GM18858 (cell line): Measurements from ENCODE around the gene SLC44A1.

Experiments used
- ATAC-seq: cut with Tn5 transposase; IDR thresholded peaks from one replicate; pipeline ENCODE4 v1.9.1; 2021; ENCODE audit not compliant: unreplicated experiment

Gene SLC44A1

GRCh38 chr9:105297442-105298075 is 53.1 kb downstream of the SLC44A1 start:
- no peak for ATAC-seq

DNA sequence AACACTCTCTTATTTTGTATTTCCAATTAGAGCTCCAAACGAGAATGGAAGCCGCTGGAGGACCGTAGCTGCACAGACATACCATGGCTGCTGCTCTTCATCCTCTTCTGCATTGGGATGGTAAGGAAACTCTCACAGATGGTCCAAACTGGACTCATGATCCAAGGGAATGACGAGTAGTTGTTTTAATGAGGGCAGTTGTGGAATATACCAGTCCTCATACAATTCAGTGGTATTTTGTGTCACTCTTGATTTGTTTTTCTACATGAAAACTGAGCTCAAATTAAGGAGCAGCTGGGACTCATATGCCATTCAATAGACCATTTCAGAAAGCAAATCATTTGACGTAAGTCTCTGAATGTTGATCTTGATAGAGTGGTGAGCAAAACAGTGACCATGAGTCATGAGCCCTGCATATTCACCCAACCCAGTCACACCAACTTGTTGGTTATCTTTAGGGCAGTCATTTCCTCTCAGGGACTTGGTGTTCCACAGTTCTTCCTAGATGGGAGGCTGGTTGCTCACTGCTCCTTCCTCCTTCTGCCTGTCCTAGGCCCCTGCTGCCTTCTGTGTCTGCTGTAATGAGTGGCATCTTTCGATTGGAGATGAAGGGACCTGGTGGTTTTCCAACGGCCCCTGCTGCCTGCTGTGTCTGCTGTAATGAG is 54.9 kb downstream of the SLC44A1 start:
- ATAC-seq, result no peak

DNA sequence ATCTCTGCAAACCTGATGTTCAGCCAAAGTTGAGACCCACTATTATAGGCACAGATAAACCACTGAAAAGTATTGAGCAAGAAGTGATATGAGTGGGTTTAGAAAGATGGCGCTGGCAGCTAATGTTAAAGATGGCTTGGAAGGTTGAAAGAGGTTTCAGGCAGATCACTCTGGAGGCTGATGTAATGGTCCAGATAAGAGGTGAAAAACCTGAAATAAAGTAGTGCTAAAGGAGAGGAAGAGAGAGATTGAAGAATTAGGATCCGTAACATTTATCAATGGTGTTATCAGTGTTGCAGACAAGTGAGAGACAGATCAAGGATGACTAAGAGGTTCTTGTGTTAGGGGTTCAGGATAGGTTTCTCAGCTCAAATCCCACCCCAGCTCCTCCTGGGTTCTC is 58.3 kb downstream of the SLC44A1 start:
- no peak for ATAC-seq

GRCh38 chr9:105305856-105306255 is 61.4 kb downstream of the SLC44A1 start:
- no peak for ATAC-seq

DNA sequence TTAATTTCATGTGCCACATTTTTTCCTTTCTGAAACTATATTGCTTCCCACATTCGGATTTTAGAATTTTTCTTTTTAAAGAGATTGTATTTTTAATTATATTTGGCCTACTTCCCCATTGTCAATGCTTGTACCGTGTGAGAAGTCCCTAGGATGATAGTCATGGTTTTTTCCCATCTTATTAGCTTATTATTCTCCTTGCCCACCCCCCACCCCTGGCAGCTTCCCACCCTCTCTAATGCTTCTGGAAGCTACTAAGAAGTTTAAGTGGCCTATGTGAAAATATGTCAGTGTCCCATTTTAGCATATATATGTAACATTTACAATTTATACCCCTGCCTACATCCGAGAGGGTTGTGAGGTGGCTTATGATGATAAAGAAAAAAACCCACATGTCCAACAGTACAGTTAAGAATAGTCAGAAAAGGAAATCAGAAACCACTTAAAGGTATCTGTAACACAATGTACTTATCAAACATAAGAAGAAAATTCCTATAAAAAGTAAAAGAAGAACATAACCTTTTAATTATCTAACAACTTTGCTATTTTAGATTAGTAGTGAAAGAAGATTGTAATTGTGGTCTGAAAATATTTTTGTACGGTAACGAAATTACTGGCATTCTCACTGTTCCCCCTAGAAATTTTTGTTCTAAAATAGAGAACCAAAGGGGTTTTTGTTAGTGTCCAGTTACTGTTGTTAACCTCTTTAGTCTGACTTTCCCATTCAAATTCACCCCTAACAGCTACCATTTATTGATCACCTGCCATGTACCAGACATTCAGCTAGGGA is 62.1 kb downstream of the SLC44A1 start:
- ATAC-seq, result peak; percentile 36

- ATAC-seq, result no peak
Observed at GRCh38 chr9:105307591-105308130, 63.2 kb downstream of the SLC44A1 start.

- ATAC-seq, result no peak
Observed at GRCh38 chr9:105308461-105309341, 64.2 kb downstream of the SLC44A1 start.

GRCh38 chr9:105309531-105309931 is 65.1 kb downstream of the SLC44A1 start:
- ATAC-seq, result no peak

DNA sequence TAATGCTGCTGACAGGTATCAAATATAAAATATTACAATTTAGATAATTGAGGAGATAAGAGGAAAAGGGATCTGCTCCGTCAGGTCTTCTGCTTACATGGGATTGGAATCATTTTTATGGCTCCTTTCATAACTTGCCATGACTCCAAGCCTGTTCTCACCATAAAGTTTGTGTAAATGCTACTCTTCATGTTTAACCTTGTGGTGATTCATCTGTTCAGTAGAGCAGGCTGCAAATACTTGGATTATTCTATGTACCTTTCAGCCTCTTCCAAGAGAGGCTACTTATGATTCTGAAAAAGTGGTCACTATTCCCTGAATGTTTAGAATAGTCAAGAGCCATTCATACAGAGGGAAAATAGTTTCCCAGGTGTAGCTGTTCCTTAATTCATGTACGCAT is 66.9 kb downstream of the SLC44A1 start:
- no peak for ATAC-seq

DNA sequence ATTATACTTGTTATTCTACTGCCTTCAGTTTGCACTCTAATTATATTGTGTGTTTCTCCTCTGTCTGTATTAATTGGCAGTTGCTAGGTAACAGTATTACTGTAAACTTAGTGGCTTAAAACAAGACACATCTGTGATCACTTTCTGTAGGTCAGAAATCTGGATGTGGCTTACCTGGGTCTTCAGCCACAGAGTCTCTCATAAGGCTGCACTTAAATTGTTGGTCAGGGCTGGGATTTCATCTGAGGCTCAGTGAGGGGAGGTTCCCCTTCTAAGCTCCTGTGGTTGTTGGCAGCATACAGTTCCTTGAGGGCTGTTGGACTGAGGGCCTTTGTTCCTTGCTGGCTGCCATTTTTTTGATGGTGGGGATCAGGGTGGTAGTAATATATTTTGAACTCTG is 68.8 kb downstream of the SLC44A1 start:
- ATAC-seq, result no peak

- ATAC-seq, result no peak
Observed at GRCh38 chr9:105316703-105317102, 72.3 kb downstream of the SLC44A1 start.

DNA sequence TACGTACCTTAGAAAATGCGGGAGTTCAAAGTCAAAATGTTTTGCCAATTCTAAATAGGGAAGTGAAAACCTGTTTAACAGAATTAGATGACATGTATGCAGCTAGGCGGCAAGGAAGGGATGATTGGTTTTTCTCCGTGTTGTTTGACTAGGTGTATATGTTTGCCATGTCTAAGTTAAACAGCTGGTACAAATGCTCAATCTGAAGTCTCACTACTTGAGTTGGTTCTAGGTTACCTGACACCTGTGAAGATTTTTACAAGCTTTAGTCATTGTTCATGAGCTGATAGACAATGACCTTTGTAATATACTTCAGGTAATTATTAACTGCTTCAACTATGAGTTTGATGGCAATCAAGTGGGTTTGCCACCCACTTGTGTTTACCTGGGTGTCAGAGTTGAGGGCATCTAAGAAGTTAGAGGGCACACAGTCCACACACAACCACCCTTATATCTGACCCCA is 74.3 kb downstream of the SLC44A1 start:
- ATAC-seq, result peak; percentile 81

GRCh38 chr9:105319202-105319813 is 74.9 kb downstream of the SLC44A1 start:
- no peak for ATAC-seq

DNA sequence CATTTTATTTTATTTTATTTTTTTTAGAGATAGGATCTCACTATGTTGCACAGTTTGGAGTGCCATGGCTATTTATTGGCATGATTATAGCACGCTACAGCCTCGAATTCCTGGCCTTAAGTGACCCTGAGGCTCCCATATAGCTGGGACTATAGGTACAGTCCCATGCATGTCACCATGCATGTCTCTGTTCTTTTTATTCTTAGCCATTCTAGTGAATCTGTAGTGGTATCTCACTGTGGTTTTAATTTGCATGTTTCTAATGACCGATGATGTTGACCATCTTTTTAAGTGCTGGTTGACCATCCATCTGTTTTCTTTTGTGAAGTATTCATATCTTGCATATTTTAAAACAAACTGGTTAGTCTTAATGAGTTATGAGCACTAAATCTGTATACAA is 76.1 kb downstream of the SLC44A1 start:
- no peak for ATAC-seq

GRCh38 chr9:105328296-105328695 is 83.8 kb downstream of the SLC44A1 start:
- no peak for ATAC-seq

DNA sequence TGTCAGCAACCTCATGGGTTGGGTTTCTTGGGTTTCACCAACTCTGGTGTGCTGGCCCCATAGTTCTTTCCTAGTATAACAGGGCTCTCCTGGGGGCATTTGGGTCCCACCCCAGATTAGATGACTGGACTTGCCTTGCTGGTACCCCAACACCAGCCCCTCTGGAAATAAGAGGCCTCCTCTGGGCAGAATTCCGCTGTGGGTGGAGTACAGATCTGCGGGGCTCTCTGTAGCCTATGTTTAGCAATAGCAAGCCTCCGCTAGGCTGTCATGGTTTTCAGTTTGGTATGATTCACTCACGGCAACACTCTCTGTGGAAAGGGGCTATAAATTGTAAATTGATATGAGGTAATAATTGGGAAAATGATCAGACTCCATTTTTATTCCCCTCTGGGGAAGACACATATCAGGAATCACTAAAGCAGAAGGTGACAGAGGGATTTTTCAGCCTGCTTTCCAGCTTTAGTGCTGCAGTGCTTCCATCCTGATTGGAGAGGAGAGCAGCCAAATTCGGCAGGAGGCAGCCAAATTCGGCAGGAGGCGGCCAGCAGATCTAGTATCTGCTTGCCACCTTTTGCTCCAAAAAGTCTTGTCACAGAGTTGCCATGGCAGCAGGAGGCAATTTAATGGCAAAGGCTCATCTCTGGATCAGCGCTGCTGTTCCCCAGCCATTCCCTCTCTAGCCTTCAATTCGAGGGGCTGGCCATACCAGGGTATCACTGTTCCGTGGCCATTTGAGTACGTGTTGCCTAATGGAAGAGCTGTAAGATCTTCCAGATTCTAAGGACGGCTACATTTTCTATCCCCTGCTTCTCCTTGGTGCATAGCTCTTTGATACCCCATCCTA is 84.6 kb downstream of the SLC44A1 start:
- no peak for ATAC-seq

DNA sequence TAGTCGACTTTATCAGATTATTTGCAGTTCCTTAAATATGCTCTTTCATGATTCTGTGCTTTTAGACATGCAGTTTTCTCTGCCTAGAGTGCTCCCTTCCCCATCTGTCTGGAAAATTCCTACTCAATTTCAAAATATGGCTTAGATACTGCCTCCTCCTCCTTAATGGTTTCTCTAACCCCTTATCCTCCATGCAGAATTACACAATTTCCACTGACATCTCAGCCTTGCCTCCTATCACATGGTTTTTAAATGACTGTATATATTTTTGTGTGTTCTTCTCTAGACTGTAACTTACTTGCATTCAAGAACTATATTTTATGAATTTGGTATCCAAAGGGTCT is 85.2 kb downstream of the SLC44A1 start:
- no peak for ATAC-seq

DNA sequence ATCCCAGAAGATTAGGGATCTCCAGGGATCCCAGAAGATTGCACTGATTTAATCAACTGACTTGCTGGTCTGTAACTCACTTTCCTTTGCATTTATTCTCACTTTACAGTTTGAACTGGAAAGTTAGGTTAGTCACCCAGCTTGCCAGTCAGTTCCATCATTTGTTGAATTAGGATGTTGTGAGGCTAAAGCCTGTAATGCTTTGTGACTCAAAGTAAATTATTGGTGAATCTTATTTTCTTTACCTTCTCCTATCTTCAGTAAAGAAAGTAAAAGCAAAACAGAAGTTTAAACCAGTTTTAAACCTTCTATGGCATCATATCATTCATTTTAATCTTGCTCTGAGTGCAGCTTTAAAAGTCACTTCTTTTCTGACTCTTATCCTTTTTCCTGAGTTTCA is 85.8 kb downstream of the SLC44A1 start:
- no peak for ATAC-seq

GRCh38 chr9:105330755-105331154 is 86.3 kb downstream of the SLC44A1 start:
- ATAC-seq, result peak; percentile 62

DNA sequence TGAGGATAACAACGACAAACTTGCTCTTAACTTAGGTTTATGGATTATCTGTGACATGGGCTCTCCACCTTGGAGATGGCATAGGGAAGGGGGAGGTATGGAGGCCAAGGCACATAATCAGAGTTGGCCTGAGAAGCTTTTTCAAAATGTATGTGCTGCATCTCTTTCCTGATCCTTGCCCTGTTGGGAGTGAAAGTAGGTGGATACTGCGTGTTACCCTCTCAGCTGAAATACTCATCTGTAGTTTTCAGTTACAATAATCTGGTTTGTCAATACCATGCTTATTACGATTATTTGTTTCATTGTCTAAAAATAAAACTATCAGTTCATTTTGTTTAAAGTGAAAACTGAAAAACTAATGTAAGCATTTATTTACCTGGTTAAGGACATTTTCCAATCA is 86.7 kb downstream of the SLC44A1 start:
- ATAC-seq, result no peak
